NB4 (cell line): ENCODE measurements around the gene REEP1.

Source experiments
- MYC ChIP-seq: IDR thresholded peaks from 2 replicates; pipeline ENCODE4 v1.6.1; 2011; ENCODE audit warnings: low read depth, low read length
- POLR2A ChIP-seq: IDR thresholded peaks from 2 replicates; pipeline ENCODE4 v1.6.1; 2011; ENCODE audit warnings: mild to moderate bottlenecking; ENCODE audit not compliant: insufficient read length; ENCODE audit errors: extremely low read depth
- TF ChIP-seq, protein P1 (sequence below): IDR thresholded peaks from one replicate; pipeline ENCODE4 v1.5.1; 2012; ENCODE audit warnings: low read depth, low read length

DNA sequence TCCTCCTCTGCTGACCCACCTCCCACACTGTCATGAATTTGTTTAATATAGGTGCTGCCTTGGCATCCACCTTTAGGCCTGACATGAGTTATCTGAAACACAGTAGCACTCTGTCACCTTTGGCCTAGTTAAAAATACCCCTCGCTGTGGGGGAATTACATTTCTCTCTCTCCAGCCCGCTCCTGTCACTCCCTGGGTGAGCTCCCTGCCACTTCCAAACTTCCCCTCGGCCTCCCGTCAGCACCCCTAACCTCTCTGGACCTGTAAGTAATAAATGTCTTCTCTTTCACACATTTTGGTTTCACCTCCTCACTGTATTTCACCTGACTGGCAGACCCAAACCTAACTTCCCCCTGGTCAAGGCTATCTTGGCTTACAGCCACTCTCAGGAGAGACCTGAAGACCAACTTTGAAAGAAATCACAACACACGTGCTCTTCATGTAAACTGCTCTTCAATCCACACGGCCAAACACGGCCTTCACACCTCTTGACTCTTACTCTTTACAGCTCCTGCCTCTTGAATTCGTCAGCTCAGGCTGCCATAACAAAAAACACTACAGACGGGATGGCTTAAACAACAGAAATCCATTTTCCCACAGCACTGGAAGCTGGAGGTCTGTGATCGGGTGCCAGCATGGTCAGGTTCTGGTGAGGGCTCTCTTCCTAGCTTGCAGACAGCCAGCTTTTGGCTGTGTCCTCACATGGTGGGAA lies 28.3 kb downstream of the REEP1 start:
- TF ChIP-seq, protein P1, sequence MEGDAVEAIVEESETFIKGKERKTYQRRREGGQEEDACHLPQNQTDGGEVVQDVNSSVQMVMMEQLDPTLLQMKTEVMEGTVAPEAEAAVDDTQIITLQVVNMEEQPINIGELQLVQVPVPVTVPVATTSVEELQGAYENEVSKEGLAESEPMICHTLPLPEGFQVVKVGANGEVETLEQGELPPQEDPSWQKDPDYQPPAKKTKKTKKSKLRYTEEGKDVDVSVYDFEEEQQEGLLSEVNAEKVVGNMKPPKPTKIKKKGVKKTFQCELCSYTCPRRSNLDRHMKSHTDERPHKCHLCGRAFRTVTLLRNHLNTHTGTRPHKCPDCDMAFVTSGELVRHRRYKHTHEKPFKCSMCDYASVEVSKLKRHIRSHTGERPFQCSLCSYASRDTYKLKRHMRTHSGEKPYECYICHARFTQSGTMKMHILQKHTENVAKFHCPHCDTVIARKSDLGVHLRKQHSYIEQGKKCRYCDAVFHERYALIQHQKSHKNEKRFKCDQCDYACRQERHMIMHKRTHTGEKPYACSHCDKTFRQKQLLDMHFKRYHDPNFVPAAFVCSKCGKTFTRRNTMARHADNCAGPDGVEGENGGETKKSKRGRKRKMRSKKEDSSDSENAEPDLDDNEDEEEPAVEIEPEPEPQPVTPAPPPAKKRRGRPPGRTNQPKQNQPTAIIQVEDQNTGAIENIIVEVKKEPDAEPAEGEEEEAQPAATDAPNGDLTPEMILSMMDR = no peak
- TF ChIP-seq POLR2A (no peak), MYC (no peak)
